ENCODE data around the gene ABCB8.
"Not testable (repeated sequence)": the region's sequence is repeated elsewhere in the genome, so short reads cannot be mapped to it uniquely, and the experiment has no call there.

ABCB8 gene

GRCh38 chr7:151009327-151010036, 18.8 kb upstream of the ABCB8 start:
- no peak for DNase-seq (ENCODE audit: low read depth in 2 of 2)
- TF ChIP-seq CTCF (IDR thresholded peaks at IDR 0.05; ENCODE audit: low read depth, low read length): no peak
- no peak overlapping the region for H3K4me3 ChIP-seq (replicated peaks in 1 of 2; ENCODE audit: low read depth in 2 of 2, low read length in 2 of 2)

- H3K4me3 ChIP-seq (replicated peaks in 1 of 2; ENCODE audit: low read depth in 2 of 2, low read length in 2 of 2): no peak overlapping the region
- DNase-seq (ENCODE audit: low read depth in 2 of 2): no peak
- no peak for TF ChIP-seq CTCF (IDR thresholded peaks at IDR 0.05; ENCODE audit: low read depth, low read length)
These were observed 18.3 kb upstream of the ABCB8 start for GRCh38 chr7:151010037-151010306.

- DNase-seq (ENCODE audit: low read depth in 2 of 2): peak in 1 of 2 donors; percentile 51
These were observed 17.7 kb upstream of the ABCB8 start for GRCh38 chr7:151010307-151011096.

GRCh38 chr7:151011097-151011409, 17.2 kb upstream of the ABCB8 start:
- H3K4me3 ChIP-seq (replicated peaks in 1 of 2; ENCODE audit: low read depth in 2 of 2, low read length in 2 of 2): no peak overlapping the region
- no peak for TF ChIP-seq CTCF (IDR thresholded peaks at IDR 0.05; ENCODE audit: low read depth, low read length)
- no peak for DNase-seq (ENCODE audit: low read depth in 2 of 2)

More at GRCh38 chr7:151010307-151011096, 17.7 kb upstream of the ABCB8 start:
- H3K4me3 ChIP-seq (replicated peaks in 1 of 2; ENCODE audit: low read depth in 2 of 2, low read length in 2 of 2): peak overlapping the region in 1 of 2 donors; percentile 8
- no peak for TF ChIP-seq CTCF (IDR thresholded peaks at IDR 0.05; ENCODE audit: low read depth, low read length)

GRCh38 chr7:151011616-151012015, 16.6 kb upstream of the ABCB8 start:
- not testable (repeated sequence) for H3K4me3 ChIP-seq (replicated peaks in 1 of 2; ENCODE audit: low read depth in 2 of 2, low read length in 2 of 2); DNase-seq (ENCODE audit: low read depth in 2 of 2)

GRCh38 chr7:151012031-151012692, 16.1 kb upstream of the ABCB8 start:
- H3K4me3 ChIP-seq (replicated peaks in 1 of 2; ENCODE audit: low read depth in 2 of 2, low read length in 2 of 2): no peak overlapping the region
- no peak for DNase-seq (ENCODE audit: low read depth in 2 of 2)
- no peak for TF ChIP-seq CTCF (IDR thresholded peaks at IDR 0.05; ENCODE audit: low read depth, low read length)

GRCh38 chr7:151012911-151013347, 15.3 kb upstream of the ABCB8 start:
- DNase-seq (ENCODE audit: low read depth in 2 of 2): peak; percentile 19 to 47
- TF ChIP-seq CTCF (IDR thresholded peaks at IDR 0.05; ENCODE audit: low read depth, low read length): peak; percentile 66
- no peak overlapping the region for H3K4me3 ChIP-seq (replicated peaks in 1 of 2; ENCODE audit: low read depth in 2 of 2, low read length in 2 of 2)
